Activated CD4-positive, alpha-beta T cell treated with anti-CD3 and anti-CD28 coated beads for 48 hours (primary cell): ENCODE measurements around the gene CHST10.
"Not testable (repeated sequence)": the region's sequence is repeated elsewhere in the genome, so short reads cannot be mapped to it uniquely, and the experiment has no call there.

Experiments
- DNase-seq: peaks from one replicate; pipeline ENCODE4 v3.0.0-alpha.2; 2020

CHST10 gene

DNA sequence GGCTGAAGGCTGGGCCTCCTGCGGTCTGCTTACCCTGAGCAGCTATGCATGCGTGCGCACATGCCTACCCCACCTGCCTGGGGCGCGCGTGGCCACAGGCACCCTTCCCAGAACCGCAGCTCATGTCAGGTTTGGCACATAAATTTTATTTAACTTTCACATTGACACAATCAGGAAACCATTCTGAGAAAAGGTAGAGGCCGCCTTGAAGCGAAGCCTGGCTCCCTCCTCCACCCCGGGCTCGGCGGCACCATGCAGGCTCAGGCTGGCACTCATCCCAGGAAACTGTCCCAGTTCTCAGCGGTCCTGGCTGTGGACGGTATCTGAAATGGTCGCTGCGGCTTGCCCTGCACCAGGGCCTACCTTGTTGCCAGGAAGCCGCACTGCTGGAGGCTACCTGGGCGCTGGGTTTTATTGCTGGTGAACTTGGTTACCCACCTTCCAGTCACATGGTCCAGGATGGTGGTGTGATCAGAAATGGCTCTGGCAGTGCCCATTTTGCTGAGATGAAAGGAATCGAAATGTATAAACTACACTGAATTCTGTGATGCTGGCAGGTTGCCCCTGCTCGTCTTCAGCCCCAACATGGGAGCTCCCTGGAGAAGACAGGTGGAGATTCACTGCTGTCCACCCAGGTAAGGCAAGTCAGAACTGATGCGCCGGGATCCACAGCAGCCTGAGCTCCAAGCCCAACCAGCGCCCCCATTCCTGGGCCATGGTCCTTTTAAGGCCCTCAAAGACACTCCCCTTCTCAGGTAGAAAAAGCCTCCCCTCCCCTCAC, 25.5 kb downstream of the CHST10 start:
- DNase-seq: no peak

GRCh38 chr2:100390001-100390940, 27.2 kb downstream of the CHST10 start:
- no peak for DNase-seq

GRCh38 chr2:100388703-100389102, 28.8 kb downstream of the CHST10 start:
- DNase-seq: no peak

DNA sequence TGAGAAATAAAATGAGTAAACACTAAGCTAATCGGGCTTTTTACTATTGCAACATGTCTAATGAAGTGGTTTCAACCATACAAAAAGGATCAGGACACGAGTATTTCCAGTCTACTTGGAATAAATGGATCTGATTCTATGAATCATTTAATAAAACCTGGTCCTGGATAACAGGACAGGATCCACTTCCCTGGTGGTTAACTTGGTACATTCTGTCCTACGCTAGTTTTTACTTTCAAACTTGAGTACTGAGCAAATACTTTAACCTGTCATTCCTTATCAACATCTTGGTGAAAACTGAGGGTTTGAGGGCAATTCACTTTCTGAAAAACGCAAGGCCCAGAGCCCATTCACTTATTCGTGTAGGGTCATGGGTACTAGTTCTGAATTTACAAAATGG, 33.5 kb downstream of the CHST10 start:
- DNase-seq: no peak

DNA sequence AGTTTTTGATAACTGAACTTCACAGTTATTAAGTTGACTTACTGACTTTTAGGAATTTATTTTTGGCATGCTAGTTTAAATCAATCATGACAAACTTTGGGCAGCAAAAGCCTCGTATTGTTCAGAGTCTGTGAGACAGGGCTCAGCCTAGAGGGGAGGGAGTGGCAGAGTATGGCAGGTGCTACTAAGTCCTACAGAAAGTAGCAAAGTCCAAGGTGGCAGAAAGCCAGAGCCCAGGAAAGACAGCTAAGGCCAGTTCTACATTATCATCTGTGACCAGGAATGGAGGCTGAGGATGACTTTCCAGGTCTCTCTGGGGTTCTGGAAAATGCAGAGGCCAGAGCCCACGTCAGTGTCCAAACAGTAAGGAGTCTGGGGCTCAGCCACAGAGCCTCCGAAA, 34.2 kb downstream of the CHST10 start:
- no peak for DNase-seq

DNA sequence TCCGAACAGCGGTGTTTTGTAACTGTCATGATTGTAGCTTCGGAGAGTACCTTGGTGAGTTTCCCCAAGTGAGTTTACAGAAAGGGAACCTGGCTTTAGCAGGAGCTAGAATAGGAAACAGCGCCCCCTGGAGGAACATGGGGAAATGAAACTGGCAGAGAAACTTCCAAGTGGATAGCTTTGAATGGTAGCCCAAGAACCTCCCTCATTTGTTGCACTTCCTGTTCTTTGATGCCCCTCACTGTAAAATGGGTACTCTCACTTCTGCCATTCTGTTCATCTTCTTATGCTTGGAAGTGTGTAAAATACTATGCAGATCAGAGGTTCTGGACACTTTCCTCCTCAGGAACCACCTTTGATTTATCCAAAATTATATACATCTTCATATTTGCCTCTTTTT, 36.2 kb downstream of the CHST10 start:
- DNase-seq: peak; percentile 87

GRCh38 chr2:100380681-100381080, 36.8 kb downstream of the CHST10 start:
- no peak for DNase-seq

- no peak for DNase-seq
Observed at GRCh38 chr2:100376836-100377235, 40.6 kb downstream of the CHST10 start.

DNA sequence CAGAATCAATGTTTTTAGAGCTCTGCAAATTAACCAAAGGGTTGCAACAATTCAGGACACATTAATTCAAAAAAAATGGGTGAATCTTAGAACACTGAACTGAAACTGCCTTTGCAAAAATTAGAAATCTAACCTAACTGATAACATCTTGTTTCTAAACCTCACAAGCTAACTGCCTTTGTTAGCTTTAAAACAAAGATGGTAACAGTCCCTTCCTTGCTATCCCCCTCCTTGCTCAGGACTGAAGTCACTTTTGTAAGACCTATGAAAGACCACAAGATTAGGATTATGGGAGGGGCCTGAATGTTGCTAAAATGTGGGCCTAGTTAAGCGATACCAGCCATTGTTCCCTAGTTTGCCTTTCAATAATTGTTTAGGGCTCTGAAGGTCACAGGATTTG, 50.3 kb downstream of the CHST10 start:
- DNase-seq: no peak

- DNase-seq: no peak
Observed at GRCh38 chr2:100365434-100365833, 52.0 kb downstream of the CHST10 start.

DNA sequence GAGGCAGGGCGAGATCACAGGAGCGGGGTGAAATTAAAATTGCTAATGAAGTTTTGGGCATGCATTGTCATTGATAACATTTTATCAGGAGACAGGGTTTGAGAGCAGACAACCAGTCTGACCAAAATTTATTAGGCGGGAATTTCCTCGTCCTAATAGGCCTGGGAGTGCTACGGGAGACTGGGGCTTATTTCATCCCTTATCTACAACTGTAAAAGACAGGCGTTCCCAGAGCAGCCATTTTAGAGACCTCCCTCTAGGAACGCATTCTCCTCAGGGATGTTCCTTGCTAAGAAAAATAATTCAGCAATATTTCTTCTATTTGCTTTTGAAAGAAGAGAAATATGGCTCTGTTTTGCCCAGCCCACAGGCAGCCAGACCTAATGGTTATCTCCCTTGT, 55.2 kb downstream of the CHST10 start:
- DNase-seq: not testable (repeated sequence)

- no peak for DNase-seq
Observed at GRCh38 chr2:100359576-100359975, 57.9 kb downstream of the CHST10 start.

DNA sequence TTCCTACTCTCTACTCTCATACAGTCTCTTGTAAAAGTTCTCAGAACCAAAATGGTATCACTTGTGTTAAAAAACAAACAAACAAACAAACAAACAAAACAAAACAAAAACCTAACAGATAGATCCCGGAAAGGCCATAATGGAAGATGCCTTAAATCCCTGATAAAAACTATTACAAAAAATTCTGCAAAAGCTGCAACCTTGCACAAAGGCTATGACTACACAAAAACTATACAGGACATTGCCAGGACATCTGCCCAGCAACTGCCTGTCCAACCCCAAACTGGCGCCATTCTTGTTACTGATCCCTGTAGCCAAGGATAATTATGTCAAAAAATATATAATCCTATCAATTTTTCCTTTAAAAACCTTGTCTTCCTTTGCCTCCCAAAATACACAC, 58.9 kb downstream of the CHST10 start:
- DNase-seq: no peak

GRCh38 chr2:100352521-100352920, 64.9 kb downstream of the CHST10 start:
- DNase-seq: no peak

DNA sequence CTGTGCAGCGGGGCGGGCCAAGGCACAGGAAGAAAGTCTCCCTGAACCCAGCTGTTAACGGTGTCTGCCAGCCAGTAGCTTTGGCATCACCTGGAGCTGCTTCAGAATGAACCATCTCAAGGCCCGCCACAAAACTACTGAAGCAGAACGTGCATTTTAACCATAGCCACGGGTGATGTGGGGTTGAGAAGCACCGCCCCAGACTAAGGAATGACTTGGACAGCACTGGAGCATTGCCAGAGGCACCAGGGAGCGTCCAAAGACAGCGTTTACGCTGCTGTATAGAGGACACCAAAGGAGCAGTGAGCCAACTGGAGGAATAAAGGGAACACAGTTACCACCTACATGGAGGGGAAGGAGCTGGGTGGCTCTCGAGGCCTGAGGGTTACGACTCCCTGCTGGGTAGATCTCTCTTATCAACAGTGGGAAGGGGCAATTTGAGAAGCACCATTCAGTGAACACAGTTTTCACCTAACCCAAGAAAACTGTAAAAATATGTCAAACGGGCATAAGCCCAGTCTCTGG, 66.7 kb downstream of the CHST10 start:
- no peak for DNase-seq

GRCh38 chr2:100345144-100345543, 72.3 kb downstream of the CHST10 start:
- not testable (repeated sequence) for DNase-seq

DNA sequence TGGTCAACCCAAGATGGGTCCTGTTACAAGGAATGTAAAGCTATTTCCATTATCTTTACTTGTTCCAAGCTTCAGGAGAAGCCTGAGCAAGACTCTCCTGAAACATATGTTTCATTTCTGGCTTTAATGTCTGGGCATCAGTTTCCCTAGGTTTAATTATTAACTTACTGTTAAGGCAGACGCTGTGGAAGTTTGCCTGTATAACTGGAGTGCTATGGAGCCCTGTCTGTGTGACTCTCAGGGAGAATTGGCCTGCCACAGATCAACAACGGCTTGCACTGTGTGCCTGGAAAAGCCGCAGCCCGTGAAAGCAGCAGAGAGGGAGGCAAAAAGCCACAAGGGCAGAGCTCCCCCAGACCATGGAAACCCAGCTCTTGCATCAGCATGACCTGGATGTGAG, 73.0 kb downstream of the CHST10 start:
- DNase-seq: no peak

- DNase-seq: not testable (repeated sequence)
Observed at GRCh38 chr2:100342466-100342865, 75.0 kb downstream of the CHST10 start.
